Medulla oblongata (tissue), 1 donor: Measurements from ENCODE around the gene RGS17.
"Not testable (repeated sequence)": the region's sequence is repeated elsewhere in the genome, so short reads cannot be mapped to it uniquely, and the experiment has no call there.

ENCODE experiments used
- DNase-seq: peaks from one replicate; pipeline ENCODE4 v3.0.0-alpha.2; 2015; ENCODE audit errors: extremely low spot score

Gene RGS17

GRCh38 chr6:152984513-152984872 is 146.6 kb downstream of the RGS17 start:
- DNase-seq, result no peak

- DNase-seq, result peak; percentile 63
These were observed 147.2 kb downstream of the RGS17 start for GRCh38 chr6:152983637-152984512.

- DNase-seq, result peak; percentile 98
These were observed 148.0 kb downstream of the RGS17 start, which contains the start of gene FBXO5 for GRCh38 chr6:152982904-152983636. Gene FBXO5 (minus strand): TSS chr6:152983041. CDS start chr6:152982959, 82 bp downstream.

- no peak for DNase-seq
These were observed 148.8 kb downstream of the RGS17 start for GRCh38 chr6:152981989-152982903.

GRCh38 chr6:152981219-152981618 is 149.9 kb downstream of the RGS17 start:
- no peak for DNase-seq

GRCh38 chr6:152980656-152981055 is 150.4 kb downstream of the RGS17 start:
- no peak for DNase-seq

- no peak for DNase-seq
These were observed 152.0 kb downstream of the RGS17 start for GRCh38 chr6:152979116-152979515.

- DNase-seq, result no peak
These were observed 153.0 kb downstream of the RGS17 start for GRCh38 chr6:152978058-152978457.

GRCh38 chr6:152977556-152977955 is 153.5 kb downstream of the RGS17 start:
- no peak for DNase-seq

- no peak for DNase-seq
These were observed 154.3 kb downstream of the RGS17 start for GRCh38 chr6:152976749-152977148.

GRCh38 chr6:152975204-152975915 is 155.7 kb downstream of the RGS17 start:
- peak; percentile 72 for DNase-seq

GRCh38 chr6:152973916-152974315 is 157.2 kb downstream of the RGS17 start:
- no peak for DNase-seq

- DNase-seq, result no peak
These were observed 161.2 kb downstream of the RGS17 start for GRCh38 chr6:152969688-152970418.

GRCh38 chr6:152966168-152966894 is 164.8 kb downstream of the RGS17 start:
- not testable (repeated sequence) for DNase-seq

- no peak for DNase-seq
These were observed 171.7 kb downstream of the RGS17 start for GRCh38 chr6:152959333-152959732.

GRCh38 chr6:152957796-152958195 is 173.3 kb downstream of the RGS17 start:
- DNase-seq, result no peak
